ENCODE results near the gene SDHD. TPM values are rescaled to one million over a fixed set of nuclear protein-coding genes. Genes with fewer than 3 reads are reported as not detected.

The SDHD gene
- polyA plus RNA-seq, 1 donor (not counting 4 experiments of a cell fraction or from before 2014, with no cell fraction given): 101 TPM

GRCh38 chr11:112042161-112042960, 44.3 kb upstream of the SDHD start:
- no peak for DNase-seq (ENCODE audit: low read depth, low spot score)
- peaks cover 6% of the 10 kb centered on the region in 2 experiments for H3K36me3 ChIP-seq (ENCODE audit: control insufficient read depth in 2 of 2, extremely low read depth in 1 of 2, insufficient read depth in 2 of 2, low read length in 2 of 2)

GRCh38 chr11:112042961-112043304, 43.7 kb upstream of the SDHD start:
- H3K79me2 ChIP-seq (ENCODE audit: control insufficient read depth, insufficient read depth, low read length): no peaks in the 10 kb centered on the region
- H3K4me3 ChIP-seq (ENCODE audit: control insufficient read depth in 2 of 3, extremely low read depth in 1 of 3, insufficient read depth in 2 of 3, low read depth in 1 of 3, low read length in 3 of 3): no peak overlapping the region
- no peaks in the 10 kb centered on the region for H3K9me3 ChIP-seq (ENCODE audit: control insufficient read depth, low read depth, low read length)
- no peak overlapping the region for H3K9ac ChIP-seq (ENCODE audit: control insufficient read depth, extremely low read depth, insufficient read depth, low read length)
- dilution Hi-C loops (cut with MboI; ENCODE audit: extremely low pct_ligation_motif_present, low sequenced_read_pairs): no loop called here
- no peak overlapping the region for H3K27ac ChIP-seq (ENCODE audit: control insufficient read depth, insufficient read depth, low read length)
- TF ChIP-seq EZH2 (IDR thresholded peaks at IDR 0.05; ENCODE audit: low read length): no peak
- TF ChIP-seq CTCF (optimal IDR thresholded peaks at IDR 0.05 in 1 of 3, IDR thresholded peaks at IDR 0.05 in 1 of 3, conservative IDR thresholded peaks at IDR 0.05 in 1 of 3; ENCODE audit: extremely low read depth in 1 of 3, insufficient read depth in 2 of 3, low read length in 3 of 3): no peak
- H4K20me1 ChIP-seq (ENCODE audit: control insufficient read depth, extremely low read depth, insufficient read depth, low read length): no peaks in the 10 kb centered on the region
- no peak for FAIRE-seq
- H3K9me1 ChIP-seq (ENCODE audit: control insufficient read depth, extremely low read depth, insufficient read depth, low read length): no peaks in the 10 kb centered on the region
- H3K27me3 ChIP-seq (ENCODE audit: control insufficient read depth, extremely low read depth, insufficient read depth, low read length): no peaks in the 10 kb centered on the region
- no peak for DNase-seq (ENCODE audit: low read depth, low spot score)
- H3K4me2 ChIP-seq (ENCODE audit: control insufficient read depth, extremely low read depth, insufficient read depth, low read depth, low read length): no peak overlapping the region
- peaks cover 15% of the 10 kb centered on the region for H3K4me1 ChIP-seq (ENCODE audit: control insufficient read depth, extremely low read depth, insufficient read depth, low read length)
- H3K36me3 ChIP-seq (ENCODE audit: control insufficient read depth in 2 of 2, extremely low read depth in 1 of 2, insufficient read depth in 2 of 2, low read length in 2 of 2): peaks cover under 1 to 5% of the 10 kb centered on the region in 2 experiments
- no peak overlapping the region for H2AFZ ChIP-seq (ENCODE audit: control insufficient read depth, low read length)

More at GRCh38 chr11:112042161-112042960, 44.3 kb upstream of the SDHD start:
- H3K9me1 ChIP-seq (ENCODE audit: control insufficient read depth, extremely low read depth, insufficient read depth, low read length): no peaks in the 10 kb centered on the region
- dilution Hi-C loops (cut with MboI; ENCODE audit: extremely low pct_ligation_motif_present, low sequenced_read_pairs): no loop called here
- no peak for FAIRE-seq
- peak overlapping the region; percentile 20 for H3K4me2 ChIP-seq (ENCODE audit: control insufficient read depth, extremely low read depth, insufficient read depth, low read depth, low read length)
- H3K4me3 ChIP-seq (ENCODE audit: control insufficient read depth in 2 of 3, extremely low read depth in 1 of 3, insufficient read depth in 2 of 3, low read depth in 1 of 3, low read length in 3 of 3): no peak overlapping the region
- no peak overlapping the region for H2AFZ ChIP-seq (ENCODE audit: control insufficient read depth, low read length)
- no peak overlapping the region for H3K9ac ChIP-seq (ENCODE audit: control insufficient read depth, extremely low read depth, insufficient read depth, low read length)
- H3K27ac ChIP-seq (ENCODE audit: control insufficient read depth, insufficient read depth, low read length): peak overlapping the region; percentile 41
- no peaks in the 10 kb centered on the region for H3K9me3 ChIP-seq (ENCODE audit: control insufficient read depth, low read depth, low read length)
- H3K4me1 ChIP-seq (ENCODE audit: control insufficient read depth, extremely low read depth, insufficient read depth, low read length): peaks cover 15% of the 10 kb centered on the region
- H4K20me1 ChIP-seq (ENCODE audit: control insufficient read depth, extremely low read depth, insufficient read depth, low read length): no peaks in the 10 kb centered on the region
- H3K79me2 ChIP-seq (ENCODE audit: control insufficient read depth, insufficient read depth, low read length): no peaks in the 10 kb centered on the region
- no peak for TF ChIP-seq EZH2 (IDR thresholded peaks at IDR 0.05; ENCODE audit: low read length)
- H3K27me3 ChIP-seq (ENCODE audit: control insufficient read depth, extremely low read depth, insufficient read depth, low read length): no peaks in the 10 kb centered on the region
